Measurements from ENCODE around the gene ZNF532. TPM values are rescaled to one million over a fixed set of nuclear protein-coding genes. Genes with fewer than 3 reads are reported as not detected.

Gene ZNF532
- total and polyA plus RNA-seq, 2 donors: 11.6 to 11.9 TPM

DNA sequence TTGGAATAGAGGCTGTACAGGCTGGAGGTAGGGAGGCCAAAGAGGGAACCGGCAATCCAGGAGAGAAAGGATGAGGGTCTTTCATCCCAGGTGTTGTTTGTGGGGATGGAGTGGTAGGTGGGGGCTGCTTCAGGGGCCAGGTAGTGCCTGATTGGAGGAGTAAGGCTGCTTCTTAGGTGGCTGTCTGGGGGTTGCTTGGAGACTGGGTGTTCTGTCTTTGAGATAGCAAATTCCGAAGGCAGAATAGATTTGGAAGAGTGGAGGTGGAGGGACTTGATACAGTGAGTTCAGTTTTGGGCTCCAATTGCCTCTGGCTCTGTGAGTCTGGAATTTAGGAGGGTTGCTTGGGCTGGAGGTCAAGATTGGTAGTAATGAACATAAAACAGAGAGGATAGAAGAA, 5.9 kb downstream of the ZNF532 start:
- Histone ChIP-seq H3K9me3 (ENCODE audit: control insufficient read depth in 2 of 2, insufficient read depth in 1 of 2, low read length in 1 of 2) (no peaks in the 10 kb centered on the region), H3K4me1 (ENCODE audit: control insufficient read depth in 2 of 2, insufficient read depth in 2 of 2, low read length in 2 of 2) (no peaks in the 10 kb centered on the region), H3K27ac (ENCODE audit: low read depth in 1 of 2, low read length in 1 of 2) (no peak overlapping the region), H3K36me3 (ENCODE audit: control insufficient read depth in 2 of 2, insufficient read depth in 2 of 2, low read length in 1 of 2) (peaks cover 0 to 3% of the 10 kb centered on the region in 2 donors), H3K27me3 (ENCODE audit: control insufficient read depth in 2 of 2, insufficient read depth in 1 of 2, low read length in 1 of 2) (peaks cover 8 to 24% of the 10 kb centered on the region in 2 donors), H3K4me3 (ENCODE audit: low read length in 2 of 2) (no peak overlapping the region)
- WGBS: 96% methylated on average over 2 of the region's 2 CpGs
- no peak for DNase-seq (ENCODE audit: low read depth in 6 of 9, low spot score in 9 of 9)

GRCh38 chr18:58871514-58872420, 7.1 kb downstream of the ZNF532 start:
- Histone ChIP-seq H3K4me1 (ENCODE audit: control insufficient read depth in 2 of 2, insufficient read depth in 2 of 2, low read length in 2 of 2) (no peaks in the 10 kb centered on the region), H3K4me3 (ENCODE audit: low read length in 2 of 2) (no peak overlapping the region), H3K9me3 (ENCODE audit: control insufficient read depth in 2 of 2, insufficient read depth in 1 of 2, low read length in 1 of 2) (no peaks in the 10 kb centered on the region), H3K36me3 (ENCODE audit: control insufficient read depth in 2 of 2, insufficient read depth in 2 of 2, low read length in 1 of 2) (peaks cover 0 to 3% of the 10 kb centered on the region in 2 donors), H3K27ac (ENCODE audit: low read depth in 1 of 2, low read length in 1 of 2) (no peak overlapping the region), H3K27me3 (ENCODE audit: control insufficient read depth in 2 of 2, insufficient read depth in 1 of 2, low read length in 1 of 2) (peaks cover 0 to 15% of the 10 kb centered on the region in 2 donors)
- WGBS: 94% methylated on average over 10 of the region's 10 CpGs
- no peak for DNase-seq (ENCODE audit: low read depth in 6 of 9, low spot score in 9 of 9)

GRCh38 chr18:58878640-58879039, 14.0 kb downstream of the ZNF532 start:
- H3K9me3 ChIP-seq (ENCODE audit: control insufficient read depth in 2 of 2, insufficient read depth in 1 of 2, low read length in 1 of 2): no peaks in the 10 kb centered on the region
- WGBS: 98% methylated on average over 3 of the region's 3 CpGs

DNA sequence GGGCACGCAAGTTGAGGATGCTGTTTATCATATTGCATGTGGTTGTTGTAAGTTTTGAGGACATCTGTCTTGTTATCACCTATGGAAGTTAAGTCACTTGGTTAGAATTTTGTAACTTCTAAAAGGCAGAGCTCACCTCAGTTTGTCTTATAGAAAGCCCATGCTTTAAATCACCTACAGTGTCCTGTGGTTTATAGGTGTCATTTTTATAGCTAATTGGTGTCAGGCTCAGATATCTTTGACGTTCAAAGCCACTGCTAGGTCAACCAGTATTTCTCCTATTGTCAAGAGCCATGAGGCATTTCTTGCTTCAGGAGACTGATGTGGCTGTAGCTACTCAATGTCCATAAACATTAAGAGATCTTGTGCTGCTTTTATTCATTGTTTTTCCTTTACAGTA, 16.8 kb downstream of the ZNF532 start:
- no peak overlapping the region for H3K27ac ChIP-seq (ENCODE audit: low read depth in 1 of 2, low read length in 1 of 2)
- no peak overlapping the region for H3K4me3 ChIP-seq (ENCODE audit: low read length in 2 of 2)
- H3K27me3 ChIP-seq (ENCODE audit: control insufficient read depth in 2 of 2, insufficient read depth in 1 of 2, low read length in 1 of 2): peaks cover 0 to 3% of the 10 kb centered on the region in 2 donors
- H3K36me3 ChIP-seq (ENCODE audit: control insufficient read depth in 2 of 2, insufficient read depth in 2 of 2, low read length in 1 of 2): no peaks in the 10 kb centered on the region
- no peaks in the 10 kb centered on the region for H3K4me1 ChIP-seq (ENCODE audit: control insufficient read depth in 2 of 2, insufficient read depth in 2 of 2, low read length in 2 of 2)
- H3K9me3 ChIP-seq (ENCODE audit: control insufficient read depth in 2 of 2, insufficient read depth in 1 of 2, low read length in 1 of 2): no peaks in the 10 kb centered on the region
- DNase-seq (ENCODE audit: low read depth in 6 of 9, low spot score in 9 of 9): no peak
- WGBS: 90% methylated on average over 2 of the region's 2 CpGs

More at GRCh38 chr18:58878640-58879039, 14.0 kb downstream of the ZNF532 start:
- no peaks in the 10 kb centered on the region for H3K36me3 ChIP-seq (ENCODE audit: control insufficient read depth in 2 of 2, insufficient read depth in 2 of 2, low read length in 1 of 2)
- H3K4me1 ChIP-seq (ENCODE audit: control insufficient read depth in 2 of 2, insufficient read depth in 2 of 2, low read length in 2 of 2): no peaks in the 10 kb centered on the region
- no peak overlapping the region for H3K27ac ChIP-seq (ENCODE audit: low read depth in 1 of 2, low read length in 1 of 2)
- H3K27me3 ChIP-seq (ENCODE audit: control insufficient read depth in 2 of 2, insufficient read depth in 1 of 2, low read length in 1 of 2): peaks cover 0 to 2% of the 10 kb centered on the region in 2 donors
- DNase-seq (ENCODE audit: low read depth in 6 of 9, low spot score in 9 of 9): no peak
- H3K4me3 ChIP-seq (ENCODE audit: low read length in 2 of 2): no peak overlapping the region

GRCh38 chr18:58882044-58882443, 17.4 kb downstream of the ZNF532 start:
- Histone ChIP-seq H3K9me3 (ENCODE audit: control insufficient read depth in 2 of 2, insufficient read depth in 1 of 2, low read length in 1 of 2) (no peaks in the 10 kb centered on the region), H3K4me1 (ENCODE audit: control insufficient read depth in 2 of 2, insufficient read depth in 2 of 2, low read length in 2 of 2) (peaks cover 0 to 3% of the 10 kb centered on the region in 2 donors), H3K27me3 (ENCODE audit: control insufficient read depth in 2 of 2, insufficient read depth in 1 of 2, low read length in 1 of 2) (peaks cover 3% of the 10 kb centered on the region in 2 donors), H3K27ac (ENCODE audit: low read depth in 1 of 2, low read length in 1 of 2) (no peak overlapping the region), H3K36me3 (ENCODE audit: control insufficient read depth in 2 of 2, insufficient read depth in 2 of 2, low read length in 1 of 2) (no peaks in the 10 kb centered on the region), H3K4me3 (ENCODE audit: low read length in 2 of 2) (no peak overlapping the region)
- DNase-seq (ENCODE audit: low read depth in 6 of 9, low spot score in 9 of 9): no peak
- WGBS: 95% methylated on average over 4 of the region's 4 CpGs

DNA sequence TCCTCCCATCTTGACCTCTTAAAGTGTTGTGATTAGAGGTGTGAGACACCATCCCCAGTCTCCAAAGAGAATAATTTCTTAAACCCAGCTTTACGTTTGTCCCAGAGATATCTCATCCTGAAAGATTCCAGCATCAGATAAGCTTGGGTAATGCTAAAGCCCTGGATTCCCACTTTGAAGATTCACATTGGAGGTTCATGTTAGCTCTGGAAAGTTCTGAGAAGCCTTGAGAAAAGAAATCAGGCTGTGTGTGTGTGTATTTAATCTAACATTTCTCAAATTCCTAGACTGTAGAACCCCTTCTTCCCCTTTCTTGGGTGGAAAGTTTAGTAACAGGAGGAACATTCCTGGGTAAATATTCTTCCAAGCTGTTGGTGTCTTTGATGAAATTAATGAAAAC, 18.0 kb downstream of the ZNF532 start:
- DNase-seq (ENCODE audit: low read depth in 6 of 9, low spot score in 9 of 9): no peak
- no peaks in the 10 kb centered on the region for H3K36me3 ChIP-seq (ENCODE audit: control insufficient read depth in 2 of 2, insufficient read depth in 2 of 2, low read length in 1 of 2)
- peaks cover 3 to 6% of the 10 kb centered on the region in 2 donors for H3K27me3 ChIP-seq (ENCODE audit: control insufficient read depth in 2 of 2, insufficient read depth in 1 of 2, low read length in 1 of 2)
- WGBS: 89% methylated on average over 1 of the region's 1 CpG
- H3K4me3 ChIP-seq (ENCODE audit: low read length in 2 of 2): no peak overlapping the region
- H3K4me1 ChIP-seq (ENCODE audit: control insufficient read depth in 2 of 2, insufficient read depth in 2 of 2, low read length in 2 of 2): peaks cover 0 to 7% of the 10 kb centered on the region in 2 donors
- no peaks in the 10 kb centered on the region for H3K9me3 ChIP-seq (ENCODE audit: control insufficient read depth in 2 of 2, insufficient read depth in 1 of 2, low read length in 1 of 2)
- H3K27ac ChIP-seq (ENCODE audit: low read depth in 1 of 2, low read length in 1 of 2): no peak overlapping the region

- Histone ChIP-seq H3K36me3 (ENCODE audit: control insufficient read depth in 2 of 2, insufficient read depth in 2 of 2, low read length in 1 of 2) (no peaks in the 10 kb centered on the region), H3K4me1 (ENCODE audit: control insufficient read depth in 2 of 2, insufficient read depth in 2 of 2, low read length in 2 of 2) (peaks cover 0 to 8% of the 10 kb centered on the region in 2 donors), H3K27me3 (ENCODE audit: control insufficient read depth in 2 of 2, insufficient read depth in 1 of 2, low read length in 1 of 2) (peaks cover 3 to 7% of the 10 kb centered on the region in 2 donors), H3K27ac (ENCODE audit: low read depth in 1 of 2, low read length in 1 of 2) (no peak overlapping the region), H3K9me3 (ENCODE audit: control insufficient read depth in 2 of 2, insufficient read depth in 1 of 2, low read length in 1 of 2) (no peaks in the 10 kb centered on the region), H3K4me3 (ENCODE audit: low read length in 2 of 2) (no peak overlapping the region)
- WGBS: 96% methylated on average over 5 of the region's 5 CpGs
- DNase-seq (ENCODE audit: low read depth in 6 of 9, low spot score in 9 of 9): no peak
Measured at GRCh38 chr18:58884680-58885079, 20.0 kb downstream of the ZNF532 start.

DNA sequence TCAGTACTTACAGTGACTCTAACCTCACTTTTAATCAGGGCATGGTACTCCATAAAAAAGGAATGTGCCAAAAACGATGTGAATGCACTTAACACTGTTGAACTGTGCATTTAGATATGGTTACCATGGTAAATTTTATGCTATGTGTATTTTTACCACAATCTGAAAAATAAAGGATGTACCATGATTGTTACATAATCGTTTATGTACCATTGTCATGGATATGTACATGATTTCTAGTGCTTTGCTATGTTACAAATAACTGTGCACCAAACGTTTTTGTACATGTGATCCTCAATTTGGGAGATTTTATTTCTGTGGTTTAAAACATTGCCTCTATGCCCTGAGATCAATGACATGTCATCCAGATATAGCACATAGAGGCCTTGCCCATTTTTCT, 21.8 kb downstream of the ZNF532 start:
- no peaks in the 10 kb centered on the region for H3K9me3 ChIP-seq (ENCODE audit: control insufficient read depth in 2 of 2, insufficient read depth in 1 of 2, low read length in 1 of 2)
- H3K4me3 ChIP-seq (ENCODE audit: low read length in 2 of 2): no peak overlapping the region
- no peaks in the 10 kb centered on the region for H3K36me3 ChIP-seq (ENCODE audit: control insufficient read depth in 2 of 2, insufficient read depth in 2 of 2, low read length in 1 of 2)
- no peak for DNase-seq (ENCODE audit: low read depth in 6 of 9, low spot score in 9 of 9)
- H3K27me3 ChIP-seq (ENCODE audit: control insufficient read depth in 2 of 2, insufficient read depth in 1 of 2, low read length in 1 of 2): peaks cover 3 to 7% of the 10 kb centered on the region in 2 donors
- peaks cover 0 to 8% of the 10 kb centered on the region in 2 donors for H3K4me1 ChIP-seq (ENCODE audit: control insufficient read depth in 2 of 2, insufficient read depth in 2 of 2, low read length in 2 of 2)
- no peak overlapping the region for H3K27ac ChIP-seq (ENCODE audit: low read depth in 1 of 2, low read length in 1 of 2)
- 70% methylated on average over 3 of the region's 3 CpGs for WGBS

- whole genome bisulfite sequencing: 49% methylated on average over 8 of the region's 8 CpGs
Measured at GRCh38 chr18:58886864-58887612, 22.4 kb downstream of the ZNF532 start.

More at GRCh38 chr18:58886864-58887612, 22.4 kb downstream of the ZNF532 start:
- Histone ChIP-seq H3K4me1 (ENCODE audit: control insufficient read depth in 2 of 2, insufficient read depth in 2 of 2, low read length in 2 of 2) (peaks cover 0 to 8% of the 10 kb centered on the region in 2 donors), H3K27ac (ENCODE audit: low read depth in 1 of 2, low read length in 1 of 2) (peak overlapping the region in 1 of 2 donors; percentile 34), H3K9me3 (ENCODE audit: control insufficient read depth in 2 of 2, insufficient read depth in 1 of 2, low read length in 1 of 2) (no peaks in the 10 kb centered on the region), H3K27me3 (ENCODE audit: control insufficient read depth in 2 of 2, insufficient read depth in 1 of 2, low read length in 1 of 2) (peaks cover 3 to 7% of the 10 kb centered on the region in 2 donors), H3K4me3 (ENCODE audit: low read length in 2 of 2) (no peak overlapping the region), H3K36me3 (ENCODE audit: control insufficient read depth in 2 of 2, insufficient read depth in 2 of 2, low read length in 1 of 2) (no peaks in the 10 kb centered on the region)
- DNase-seq (ENCODE audit: low read depth in 6 of 9, low spot score in 9 of 9): no peak
